HepG2 (cell line): Measurements from ENCODE around the gene CHAF1A. TPM values are rescaled to one million over a fixed set of nuclear protein-coding genes. Genes with fewer than 3 reads are reported as not detected.

Source experiments
- FOXO1 ChIP-seq: sonication (generic); formaldehyde crosslinking; IDR thresholded peaks from 2 replicates; pipeline ENCODE4 v1.4.0; 2020; ENCODE audit warnings: missing genetic modification reagents
- HHEX ChIP-seq: IDR thresholded peaks from 2 replicates; pipeline ENCODE4 v1.6.1; 2016; ENCODE audit warnings: control low read depth
- ISL2 ChIP-seq: sonication (generic); formaldehyde crosslinking; IDR thresholded peaks from 2 replicates; pipeline ENCODE4 v1.5.0; 2020; ENCODE audit warnings: missing genetic modification reagents
- KDM1A ChIP-seq: IDR thresholded peaks from 2 replicates; pipeline ENCODE4 v1.6.1; 2016; ENCODE audit warnings: missing compliant biosample characterization
- KDM6A ChIP-seq: IDR thresholded peaks from 2 replicates; pipeline ENCODE4 v1.6.1; 2016; ENCODE audit warnings: low read depth
- KLF6 ChIP-seq: IDR thresholded peaks from 2 replicates; pipeline ENCODE4 v1.8.0; 2016; ENCODE audit warnings: missing biosample characterization, missing genetic modification reagents
- MAZ ChIP-seq, 2 experiments: sonication (generic) in 1 of 2; formaldehyde crosslinking in 1 of 2; IDR thresholded peaks; 2 replicates each; pipeline versions ENCODE4 v1.5.0 to v1.6.1; 2012 to 2020; ENCODE audit warnings: low read depth in 2 of 2, mild to moderate bottlenecking in 2 of 2, borderline replicate concordance in 1 of 2, improper control_type of control experiment in 1 of 2, low read length in 1 of 2, missing genetic modification reagents in 1 of 2, moderate library complexity in 1 of 2
- MEF2D ChIP-seq: sonication (generic); formaldehyde crosslinking; IDR thresholded peaks from 2 replicates; pipeline ENCODE4 v1.5.1; 2020; ENCODE audit warnings: mild to moderate bottlenecking, missing genetic modification reagents
- MXI1 ChIP-seq: IDR thresholded peaks from 3 replicates; pipeline ENCODE4 v1.6.1; 2012; ENCODE audit warnings: low read depth, low read length, inconsistent platforms, borderline replicate concordance
- MYC ChIP-seq: sonication (generic); formaldehyde crosslinking; IDR thresholded peaks from 2 replicates; pipeline ENCODE4 v1.9.0; 2021; ENCODE audit warnings: missing genetic modification reagents, borderline replicate concordance
- NFKBIZ ChIP-seq: IDR thresholded peaks from 2 replicates; pipeline ENCODE4 v1.6.1; 2018; ENCODE audit warnings: missing genetic modification reagents, missing compliant biosample characterization
- PAXIP1 ChIP-seq: sonication (generic); formaldehyde crosslinking; conservative IDR thresholded peaks from 2 replicates; pipeline ENCODE4 v1.4.0; 2020; ENCODE audit warnings: mild to moderate bottlenecking, missing genetic modification reagents, moderate library complexity
- RAD21 ChIP-seq: fragments of 450-650 bp; formaldehyde crosslinking; IDR thresholded peaks from 2 replicates; pipeline ENCODE4 v1.5.0; 2020; ENCODE audit warnings: mild to moderate bottlenecking
- RARA ChIP-seq: IDR thresholded peaks from 2 replicates; pipeline ENCODE4 v1.6.1; 2016; ENCODE audit warnings: missing genetic modification reagents, missing compliant biosample characterization
- RCOR2 ChIP-seq: IDR thresholded peaks from 2 replicates; pipeline ENCODE4 v1.6.1; 2016; ENCODE audit warnings: missing biosample characterization, missing genetic modification reagents
- SRY ChIP-seq: sonication (generic); formaldehyde crosslinking; IDR thresholded peaks from 2 replicates; pipeline ENCODE4 v1.8.0; 2022; ENCODE audit warnings: mild to moderate bottlenecking, missing genetic modification reagents
- ZBTB33 ChIP-seq: sonication (generic); formaldehyde crosslinking; IDR thresholded peaks from 2 replicates; pipeline ENCODE4 v1.4.0; 2020; ENCODE audit warnings: missing genetic modification reagents
- ZBTB46 ChIP-seq: sonication (generic); formaldehyde crosslinking; IDR thresholded peaks from 2 replicates; pipeline ENCODE4 v1.4.0; 2020; ENCODE audit warnings: mild to moderate bottlenecking, missing genetic modification reagents, borderline replicate concordance
- ZFX ChIP-seq: sonication (generic); formaldehyde crosslinking; IDR thresholded peaks from 2 replicates; pipeline ENCODE4 v1.4.0; 2020; ENCODE audit warnings: mild to moderate bottlenecking, low read depth, missing genetic modification reagents, moderate library complexity
- ZNF121 ChIP-seq: sonication (generic); formaldehyde crosslinking; IDR thresholded peaks from 2 replicates; pipeline ENCODE4 v1.5.0; 2020; ENCODE audit warnings: mild to moderate bottlenecking, missing genetic modification reagents
- ZNF274 ChIP-seq: sonication (generic); formaldehyde crosslinking; IDR thresholded peaks from 2 replicates; pipeline ENCODE4 v1.5.1; 2020; ENCODE audit warnings: mild to moderate bottlenecking, missing genetic modification reagents
- ZNF605 ChIP-seq: sonication (generic); formaldehyde crosslinking; IDR thresholded peaks from 2 replicates; pipeline ENCODE4 v1.8.0; 2022; ENCODE audit warnings: mild to moderate bottlenecking, missing genetic modification reagents
- ZNF782 ChIP-seq: sonication (generic); formaldehyde crosslinking; IDR thresholded peaks from 2 replicates; pipeline ENCODE4 v1.4.0; 2020; ENCODE audit warnings: missing genetic modification reagents, mild to moderate bottlenecking, borderline replicate concordance
- ZNF792 ChIP-seq: IDR thresholded peaks from 2 replicates; pipeline ENCODE4 v1.6.1; 2016
- polyA plus RNA-seq, 8 experiments: library from polyadenylated mRNA; depleted of rRNA in 3 of 8; stranded (reverse) in 7 of 8; unstranded in 1 of 8; fragments of >200 nt; fragmentation: Illumina TruSeq in 4 of 8; extraction: Trizol in 4 of 8; gene quantifications; 2 replicates each; pipeline versions ENCODE4 v1.2.1 to v1.2.3, GENCODE V29; 2011 to 2016; ENCODE audit warnings: low read depth in 4 of 8, missing spikeins in 1 of 8, mixed read lengths in 1 of 8; ENCODE audit not compliant: insufficient read depth in 1 of 8
- total RNA-seq, 5 experiments: library from RNA; depleted of rRNA; stranded (reverse); fragments of >200 nt; fragmentation: Illumina TruSeq; extraction: Trizol; gene quantifications; 2 replicates each; pipeline ENCODE4 v1.2.3, GENCODE V29; 2016; ENCODE audit warnings: low read depth in 1 of 5

The CHAF1A gene
- total and polyA plus RNA-seq, 2 of the 13 experiments (the other 11 are each of a cell fraction or from before 2014, with no cell fraction given): 11.0 to 34.8 TPM

- TF ChIP-seq ZNF782 (CRISPR knock-in tag) (peak; percentile 91), RCOR2 (CRISPR knock-in tag) (peak; percentile 51; the same call in 1 of the 2 replicates), PAXIP1 (CRISPR knock-in tag) (peak; percentile 87), ZNF792 (CRISPR knock-in tag) (peak; percentile 64; the same call in 1 of the 2 replicates), ZFX (CRISPR knock-in tag) (peak; percentile 92), ZNF605 (CRISPR knock-in tag) (peak; percentile 64; the same call in 1 of the 2 replicates), HHEX (CRISPR knock-in tag) (no peak), ZBTB46 (CRISPR knock-in tag) (peak; percentile 87), KDM6A (peak; percentile 64; the same call in 1 of the 2 replicates), KLF6 (CRISPR knock-in tag) (peak; percentile 95), MEF2D (CRISPR knock-in tag) (peak; percentile 58; the same call in 1 of the 2 replicates), NFKBIZ (CRISPR knock-in tag) (peak; percentile 86), RAD21 (CRISPR knock-in tag) (peak; percentile 71), ZNF274 (CRISPR knock-in tag) (peak; percentile 74), SRY (CRISPR knock-in tag) (peak; percentile 47; the same call in 1 of the 2 replicates), ZNF121 (CRISPR knock-in tag) (peak; percentile 73), MYC (CRISPR knock-in tag) (peak; percentile 95), MAZ (IDR thresholded peaks at IDR 0.05; ENCODE audit: borderline replicate concordance, low read depth, low read length) (peak; percentile 26; the same call in 1 of the 2 replicates), MAZ (CRISPR knock-in tag; IDR thresholded peaks at IDR 0.05; ENCODE audit: low read depth) (peak; percentile 68; the same call in 1 of the 2 replicates), KDM1A (CRISPR knock-in tag) (peak; percentile 73; the same call in 1 of the 2 replicates), MXI1 (peak; percentile 98), FOXO1 (CRISPR knock-in tag) (peak; percentile 44; the same call in 1 of the 2 replicates), ZBTB33 (CRISPR knock-in tag) (peak; percentile 88), ISL2 (CRISPR knock-in tag) (0 out of 2 replicates have a peak, but pooled peaks have one; percentile 46), RARA (peak; percentile 94)
Observed at GRCh38 chr19:4374498-4375163, 27.8 kb upstream of the CHAF1A start (continued).
